K562 (cell line): ENCODE results near the gene FLAD1. TPM values are rescaled to one million over a fixed set of nuclear protein-coding genes. Genes with fewer than 3 reads are reported as not detected.

Experiments
- CEBPG ChIP-seq, 3 experiments: fragments of 200-800 bp in 1 of 3; sonication (Bioruptor generic) in 1 of 3; sonication (generic) in 1 of 3; formaldehyde crosslinking in 1 of 3; IDR thresholded peaks in 2 of 3; conservative IDR thresholded peaks in 1 of 3; 2 replicates each; pipeline versions ENCODE4 v1.6.1 to v1.8.0; 2016 to 2022; ENCODE audit warnings: missing compliant biosample characterization in 2 of 3, missing genetic modification characterization in 2 of 3, mild to moderate bottlenecking in 1 of 3, missing genetic modification reagents in 1 of 3
- ELK3 ChIP-seq: fragments of 450-650 bp; formaldehyde crosslinking; IDR thresholded peaks from 2 replicates; pipeline ENCODE4 v1.4.0; 2020; ENCODE audit warnings: mild to moderate bottlenecking
- ETV6 ChIP-seq, 3 experiments: fragments of 150-350 bp in 1 of 3; sonication (generic) in 1 of 3; formaldehyde crosslinking in 1 of 3; IDR thresholded peaks; 2 replicates each; pipeline versions ENCODE4 v1.6.1 to v1.8.0; 2014 to 2022; ENCODE audit warnings: borderline replicate concordance in 2 of 3, low read depth in 2 of 3, antibody characterized with exemption in 1 of 3, low read length in 1 of 3, mild to moderate bottlenecking in 1 of 3, missing genetic modification reagents in 1 of 3
- HDAC1 ChIP-seq, 2 experiments: fragments of 450-650 bp; IDR thresholded peaks; 2 replicates each; pipeline ENCODE4 v1.6.1; 2016 to 2017; ENCODE audit warnings: inconsistent platforms in 1 of 2, mild to moderate bottlenecking in 1 of 2, moderate library complexity in 1 of 2
- HEY1 ChIP-seq: fragments of 250-450 bp; sonication (Bioruptor Pico); IDR thresholded peaks from 2 replicates; pipeline ENCODE4 v1.5.0; 2020; ENCODE audit warnings: mild to moderate bottlenecking, moderate library complexity, borderline replicate concordance
- HOXB6 ChIP-seq: fragments of 250-450 bp; sonication (Bioruptor Pico); IDR thresholded peaks from 2 replicates; pipeline ENCODE4 v1.5.1; 2022; ENCODE audit warnings: mild to moderate bottlenecking, borderline replicate concordance
- NEUROD1 ChIP-seq: fragments of 150-350 bp; IDR thresholded peaks from 2 replicates; pipeline ENCODE4 v1.6.1; 2014; ENCODE audit warnings: borderline replicate concordance, low read length, low read depth; ENCODE audit not compliant: partially characterized antibody
- POLR2AphosphoS5 ChIP-seq: IDR thresholded peaks from 2 replicates; pipeline ENCODE4 v1.6.1; 2011; ENCODE audit warnings: mild to moderate bottlenecking, low read depth, low read length, moderate library complexity; ENCODE audit not compliant: control insufficient read depth, insufficient read depth
- RBM15 ChIP-seq: fragments of 200-400 bp; formaldehyde crosslinking; IDR thresholded peaks from 2 replicates; pipeline ENCODE4 v1.6.1; 2018; ENCODE audit warnings: mild to moderate bottlenecking, low read length, moderate library complexity; ENCODE audit not compliant: insufficient read depth
- TFAP4 ChIP-seq: sonication (generic); formaldehyde crosslinking; IDR thresholded peaks from 2 replicates; pipeline ENCODE4 v1.8.0; 2022; ENCODE audit warnings: missing genetic modification reagents, mild to moderate bottlenecking, moderate library complexity, borderline replicate concordance
- TGIF2 ChIP-seq: sonication (generic); formaldehyde crosslinking; IDR thresholded peaks from 2 replicates; pipeline ENCODE4 v1.8.1; 2022; ENCODE audit warnings: mild to moderate bottlenecking, missing genetic modification reagents, moderate library complexity
- TSC22D4 ChIP-seq: fragments of 450-650 bp; IDR thresholded peaks from 2 replicates; pipeline ENCODE4 v1.6.1; 2016; ENCODE audit warnings: missing genetic modification characterization, missing biosample characterization, control low read depth
- U2AF2 ChIP-seq: fragments of 200-400 bp; formaldehyde crosslinking; optimal IDR thresholded peaks from 2 replicates; pipeline ENCODE3; 2017; ENCODE audit warnings: low read depth, mild to moderate bottlenecking, low read length
- polyA plus RNA-seq, 8 experiments: library from polyadenylated mRNA; depleted of rRNA in 4 of 8; stranded (reverse) in 5 of 8; unstranded in 3 of 8; fragments of >200 nt; fragmentation: Nextera tagmentation in 2 of 8; fragmentation: Illumina TruSeq in 1 of 8; extraction: Ambion mirVana in 2 of 8; extraction: Trizol in 1 of 8; gene quantifications; 2 replicates each; pipeline versions ENCODE4 v1.2.1 to v1.2.3, GENCODE V29; 2011 to 2014; ENCODE audit warnings: inconsistent platforms in 1 of 8, missing spikeins in 1 of 8
- total RNA-seq, 7 experiments: library from RNA; depleted of rRNA in 6 of 7; stranded (reverse); fragments of >200 nt in 6 of 7; fragmentation: Illumina TruSeq in 2 of 7; extraction: Trizol in 2 of 7; gene quantifications; 2 replicates each; pipeline versions ENCODE4 v1.2.1 to v1.2.3, GENCODE V29; 2011 to 2021; ENCODE audit warnings: low replicate concordance in 1 of 7
- TF ChIP-seq, protein P1 (sequence below), 2 experiments: fragments of 150-350 bp in 1 of 2; IDR thresholded peaks; 2 replicates each; pipeline ENCODE4 v1.6.1; 2012 to 2016; ENCODE audit warnings: low read depth in 2 of 2, low read length in 2 of 2, mild to moderate bottlenecking in 1 of 2, moderate library complexity in 1 of 2
- TF ChIP-seq, protein P2 (sequence below): IDR thresholded peaks from 2 replicates; pipeline ENCODE4 v1.6.1; 2011; ENCODE audit warnings: borderline replicate concordance, low read depth, mild to moderate bottlenecking, moderate library complexity, low read length; ENCODE audit not compliant: insufficient read depth, poor library complexity, severe bottlenecking
- TF ChIP-seq, protein P3 (sequence below): fragments of 250-450 bp; sonication (Bioruptor Pico); IDR thresholded peaks from 2 replicates; pipeline ENCODE4 v1.8.0; 2021; ENCODE audit warnings: moderate library complexity, mild to moderate bottlenecking, inconsistent platforms

FLAD1 gene
- total and polyA plus RNA-seq, 9 of the 15 experiments (the other 6 are each of a cell fraction or from before 2014, with no cell fraction given) = 24.9 to 85.8 (median 67.0) TPM

GRCh38 chr1:154974102-154974807 lies 8.9 kb upstream of the FLAD1 start, which contains the start of gene CKS1B (continued):
- TF ChIP-seq CEBPG (CRISPR knock-in tag; IDR thresholded peaks at IDR 0.05) = 0 out of 2 replicates have a peak, but pooled peaks have one; percentile 29
- no peak for TF ChIP-seq CEBPG (tag; conservative IDR thresholded peaks at IDR 0.05 in 1 of 2, IDR thresholded peaks at IDR 0.05 in 1 of 2)
- TF ChIP-seq U2AF2 = no peak
- TF ChIP-seq, protein P1, sequence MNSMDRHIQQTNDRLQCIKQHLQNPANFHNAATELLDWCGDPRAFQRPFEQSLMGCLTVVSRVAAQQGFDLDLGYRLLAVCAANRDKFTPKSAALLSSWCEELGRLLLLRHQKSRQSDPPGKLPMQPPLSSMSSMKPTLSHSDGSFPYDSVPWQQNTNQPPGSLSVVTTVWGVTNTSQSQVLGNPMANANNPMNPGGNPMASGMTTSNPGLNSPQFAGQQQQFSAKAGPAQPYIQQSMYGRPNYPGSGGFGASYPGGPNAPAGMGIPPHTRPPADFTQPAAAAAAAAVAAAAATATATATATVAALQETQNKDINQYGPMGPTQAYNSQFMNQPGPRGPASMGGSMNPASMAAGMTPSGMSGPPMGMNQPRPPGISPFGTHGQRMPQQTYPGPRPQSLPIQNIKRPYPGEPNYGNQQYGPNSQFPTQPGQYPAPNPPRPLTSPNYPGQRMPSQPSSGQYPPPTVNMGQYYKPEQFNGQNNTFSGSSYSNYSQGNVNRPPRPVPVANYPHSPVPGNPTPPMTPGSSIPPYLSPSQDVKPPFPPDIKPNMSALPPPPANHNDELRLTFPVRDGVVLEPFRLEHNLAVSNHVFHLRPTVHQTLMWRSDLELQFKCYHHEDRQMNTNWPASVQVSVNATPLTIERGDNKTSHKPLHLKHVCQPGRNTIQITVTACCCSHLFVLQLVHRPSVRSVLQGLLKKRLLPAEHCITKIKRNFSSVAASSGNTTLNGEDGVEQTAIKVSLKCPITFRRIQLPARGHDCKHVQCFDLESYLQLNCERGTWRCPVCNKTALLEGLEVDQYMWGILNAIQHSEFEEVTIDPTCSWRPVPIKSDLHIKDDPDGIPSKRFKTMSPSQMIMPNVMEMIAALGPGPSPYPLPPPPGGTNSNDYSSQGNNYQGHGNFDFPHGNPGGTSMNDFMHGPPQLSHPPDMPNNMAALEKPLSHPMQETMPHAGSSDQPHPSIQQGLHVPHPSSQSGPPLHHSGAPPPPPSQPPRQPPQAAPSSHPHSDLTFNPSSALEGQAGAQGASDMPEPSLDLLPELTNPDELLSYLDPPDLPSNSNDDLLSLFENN (IDR thresholded peaks at IDR 0.05; ENCODE audit: low read depth in 2 of 2, low read length in 2 of 2) = no peak; a peak in 1 of 4 replicates
- TF ChIP-seq NEUROD1 = peak; percentile 96
- no peak for TF ChIP-seq ELK3
- TF ChIP-seq POLR2AphosphoS5 = peak; percentile 4; the same call in 1 of the 2 replicates
- no peak for TF ChIP-seq HEY1 (CRISPR knock-in tag)
- TF ChIP-seq, protein P2, sequence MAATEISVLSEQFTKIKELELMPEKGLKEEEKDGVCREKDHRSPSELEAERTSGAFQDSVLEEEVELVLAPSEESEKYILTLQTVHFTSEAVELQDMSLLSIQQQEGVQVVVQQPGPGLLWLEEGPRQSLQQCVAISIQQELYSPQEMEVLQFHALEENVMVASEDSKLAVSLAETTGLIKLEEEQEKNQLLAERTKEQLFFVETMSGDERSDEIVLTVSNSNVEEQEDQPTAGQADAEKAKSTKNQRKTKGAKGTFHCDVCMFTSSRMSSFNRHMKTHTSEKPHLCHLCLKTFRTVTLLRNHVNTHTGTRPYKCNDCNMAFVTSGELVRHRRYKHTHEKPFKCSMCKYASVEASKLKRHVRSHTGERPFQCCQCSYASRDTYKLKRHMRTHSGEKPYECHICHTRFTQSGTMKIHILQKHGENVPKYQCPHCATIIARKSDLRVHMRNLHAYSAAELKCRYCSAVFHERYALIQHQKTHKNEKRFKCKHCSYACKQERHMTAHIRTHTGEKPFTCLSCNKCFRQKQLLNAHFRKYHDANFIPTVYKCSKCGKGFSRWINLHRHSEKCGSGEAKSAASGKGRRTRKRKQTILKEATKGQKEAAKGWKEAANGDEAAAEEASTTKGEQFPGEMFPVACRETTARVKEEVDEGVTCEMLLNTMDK = no peak
- TF ChIP-seq HDAC1 (IDR thresholded peaks at IDR 0.05) = peak in 1 of 2 experiments; percentile 100; a peak in 2 of 4 replicates
- TF ChIP-seq TFAP4 = peak; percentile 82; the same call in 1 of the 2 replicates
- TF ChIP-seq TSC22D4 (tag) = no peak
- TF ChIP-seq, protein P3, sequence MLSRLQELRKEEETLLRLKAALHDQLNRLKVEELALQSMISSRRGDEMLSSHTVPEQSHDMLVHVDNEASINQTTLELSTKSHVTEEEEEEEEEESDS (CRISPR knock-in tag) = no peak
- TF ChIP-seq ETV6 (IDR thresholded peaks at IDR 0.05; ENCODE audit: borderline replicate concordance in 1 of 2, low read depth in 2 of 2, low read length in 1 of 2) = no peak
- no peak for TF ChIP-seq ETV6 (CRISPR knock-in tag; IDR thresholded peaks at IDR 0.05; ENCODE audit: borderline replicate concordance)
- no peak for TF ChIP-seq TGIF2
- TF ChIP-seq HOXB6 = no peak
- no peak for TF ChIP-seq RBM15
